GM12865 (cell line): Measurements from ENCODE around the gene UBL7.
A peak's percentile ranks its signal among the peaks of the same experiment; 100 is the strongest.

Source experiments
- DNase-seq: peaks from one replicate; pipeline ENCODE4 v3.0.0; 2010; ENCODE audit warnings: low read depth
- H3K4me3 ChIP-seq: 2 replicates; pipeline ENCODE4 v1.5.1; 2011; ENCODE audit warnings: mild to moderate bottlenecking, low read depth, low read length, control low read depth
- CTCF ChIP-seq: IDR thresholded peaks from 2 replicates; pipeline ENCODE4 v1.5.1; 2011; ENCODE audit warnings: low read length, control low read depth, low read depth, inconsistent platforms; ENCODE audit not compliant: insufficient read depth; ENCODE audit errors: missing control alignments

UBL7 gene

DNA sequence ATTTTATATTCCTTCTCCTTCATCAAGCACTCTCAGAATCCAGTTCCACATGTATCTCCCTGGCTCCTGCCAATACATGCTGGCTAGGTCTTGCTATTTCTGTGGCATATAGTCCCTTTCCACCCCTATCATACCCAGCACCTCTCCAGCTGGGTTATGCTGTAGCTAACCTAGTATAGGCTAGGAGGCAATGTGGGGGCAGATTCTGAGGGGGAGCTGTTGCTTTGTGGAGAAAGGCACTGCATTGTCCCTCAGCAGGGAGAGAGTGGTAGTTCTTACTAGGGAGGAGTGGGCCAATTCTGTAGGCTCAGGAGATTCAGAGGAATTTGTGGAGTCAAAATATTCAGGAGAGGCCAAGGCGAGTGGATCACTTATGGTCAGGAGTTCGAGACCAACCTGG, 39.4 kb upstream of the UBL7 start:
- no peak overlapping the region for H3K4me3 ChIP-seq
- TF ChIP-seq CTCF = no peak
- no peak for DNase-seq

DNA sequence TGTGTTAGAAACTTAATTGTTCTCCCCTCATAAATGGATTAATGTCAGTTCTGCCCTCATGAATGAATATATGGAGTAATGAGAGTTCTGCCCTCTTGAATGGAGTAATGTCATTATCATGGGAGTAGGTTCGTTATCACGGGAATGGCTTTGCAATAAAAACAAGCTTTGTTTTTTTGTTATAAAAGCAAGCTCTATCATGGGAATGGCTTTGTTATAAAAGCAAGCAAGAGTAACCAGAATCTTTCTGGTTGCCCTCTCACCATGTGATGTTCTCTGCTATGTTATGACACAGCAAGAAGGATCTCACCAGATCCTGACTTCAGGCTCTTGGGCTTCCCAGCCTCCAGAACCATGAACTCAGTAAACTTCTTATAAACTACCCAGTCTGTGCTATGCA, 38.4 kb upstream of the UBL7 start:
- TF ChIP-seq CTCF = no peak
- DNase-seq = no peak
- H3K4me3 ChIP-seq = no peak overlapping the region

GRCh38 chr15:74497584-74497983, 36.6 kb upstream of the UBL7 start:
- no peak overlapping the region for H3K4me3 ChIP-seq
- peak; percentile 63 for DNase-seq
- TF ChIP-seq CTCF = no peak

DNA sequence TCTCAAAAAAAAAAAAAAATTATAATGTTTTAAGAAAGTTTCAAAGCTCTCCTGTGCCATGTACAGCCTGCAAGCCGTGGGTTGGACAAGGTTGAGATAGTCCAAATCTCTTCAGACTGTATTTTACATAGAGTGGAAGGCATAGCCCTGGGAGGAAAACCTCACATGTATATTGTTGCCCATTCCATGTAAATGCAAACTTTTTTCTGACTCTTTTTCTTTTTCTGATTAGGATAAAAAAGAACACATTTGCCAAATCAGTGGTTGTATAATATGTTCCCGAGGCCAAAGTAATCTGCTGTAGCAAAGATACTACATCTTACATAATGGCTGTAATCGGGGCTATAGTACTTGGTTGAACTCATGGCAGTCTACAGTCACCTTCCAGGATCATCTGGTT, 35.7 kb upstream of the UBL7 start:
- no peak for TF ChIP-seq CTCF
- no peak for DNase-seq

DNA sequence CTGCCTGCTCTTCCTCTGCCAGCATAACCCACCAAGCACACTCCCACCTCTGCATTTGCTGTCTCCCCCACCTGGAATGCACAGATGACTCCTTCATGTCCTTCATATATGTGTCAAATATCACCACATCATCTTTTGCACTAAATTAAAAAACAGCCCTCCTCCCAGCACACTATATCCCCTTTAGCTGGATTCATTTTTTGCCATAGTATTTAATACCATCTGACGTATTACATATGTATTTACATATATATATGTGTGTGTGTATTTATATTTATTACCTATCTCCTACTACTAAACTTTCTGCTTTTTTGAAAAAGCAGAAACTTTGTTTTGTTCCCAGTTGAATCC, 29.4 kb upstream of the UBL7 start:
- H3K4me3 ChIP-seq = peak overlapping the region; percentile 35; the same call in 1 of the 2 replicates
- TF ChIP-seq CTCF = no peak
- DNase-seq = no peak

More for the DNA sequence above, 35.7 kb upstream of the UBL7 start:
- H3K4me3 ChIP-seq = no peak overlapping the region

GRCh38 chr15:74489518-74490338, 28.8 kb upstream of the UBL7 start:
- DNase-seq = peak; percentile 88
- peak; percentile 83 for TF ChIP-seq CTCF
- H3K4me3 ChIP-seq = peak overlapping the region; percentile 35; the same call in 1 of the 2 replicates

- no peak overlapping the region for H3K4me3 ChIP-seq
- TF ChIP-seq CTCF = no peak
- no peak for DNase-seq
Measured at GRCh38 chr15:74488776-74489175, 27.8 kb upstream of the UBL7 start.
